ENCODE data around the gene DHRS3.

Gene DHRS3

DNA sequence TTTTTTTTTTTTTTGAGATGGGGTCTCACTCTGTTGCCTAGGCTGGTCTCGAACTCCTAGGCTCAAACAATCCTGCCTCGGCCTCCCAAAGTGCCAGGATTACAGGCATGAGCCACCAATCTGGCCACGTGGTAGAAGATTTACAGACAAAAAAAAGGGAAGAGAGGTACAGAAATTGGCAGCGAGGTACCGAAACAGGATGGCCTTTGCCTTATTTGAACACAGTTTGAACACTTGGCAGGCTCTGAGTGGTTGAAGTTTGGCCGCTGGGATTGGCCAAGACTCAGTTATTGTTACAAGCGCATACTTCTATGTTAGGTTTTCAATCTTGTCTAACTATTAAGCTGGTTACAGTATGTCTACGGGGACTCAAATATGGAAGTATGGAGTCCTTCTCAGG lies 19.7 kb upstream of the DHRS3 start:
- DNase-seq (ENCODE audit: low read depth in 2 of 2) = no peak

DNA sequence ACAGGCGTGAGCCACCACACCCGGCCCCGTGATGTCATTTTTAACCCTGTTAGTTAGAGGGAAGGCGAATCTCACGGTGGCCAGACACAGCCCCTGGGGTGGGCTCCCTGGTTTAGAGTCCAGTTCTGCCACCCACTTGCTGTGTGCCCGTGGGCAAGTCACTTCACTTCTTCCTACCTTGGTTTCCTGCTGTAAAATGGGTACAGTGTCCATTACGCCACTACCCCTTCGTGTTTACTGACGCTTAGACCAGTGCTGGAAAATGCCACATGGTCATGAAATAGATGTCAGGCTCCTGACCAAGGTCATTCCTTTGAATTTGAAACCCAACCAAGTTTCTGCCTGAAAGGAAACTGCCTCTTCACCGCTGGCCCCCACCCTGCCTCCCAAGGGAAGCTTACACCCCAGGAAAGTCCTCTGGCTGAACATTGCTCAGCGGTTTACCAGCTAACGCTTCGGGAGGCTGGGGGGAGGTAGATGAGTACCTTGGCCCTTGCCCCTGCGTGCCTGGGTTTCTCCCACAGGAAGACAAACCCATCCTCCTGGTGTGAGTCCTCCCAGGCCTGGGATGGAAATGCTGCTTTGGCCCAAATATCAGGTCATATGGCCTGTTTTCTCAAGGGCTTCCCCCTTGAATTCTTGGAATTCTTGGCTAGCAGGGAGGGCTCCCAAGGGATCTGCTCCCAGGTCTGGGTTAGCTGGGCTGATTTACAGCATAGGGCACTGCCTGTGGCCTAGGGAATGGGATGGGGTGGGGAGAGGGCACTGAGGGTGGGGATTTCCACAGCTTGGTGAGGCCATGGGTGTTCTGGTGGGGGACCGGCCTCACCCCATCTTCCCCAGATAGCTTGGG lies 18.3 kb upstream of the DHRS3 start:
- DNase-seq (ENCODE audit: low read depth in 2 of 2) = no peak

DNA sequence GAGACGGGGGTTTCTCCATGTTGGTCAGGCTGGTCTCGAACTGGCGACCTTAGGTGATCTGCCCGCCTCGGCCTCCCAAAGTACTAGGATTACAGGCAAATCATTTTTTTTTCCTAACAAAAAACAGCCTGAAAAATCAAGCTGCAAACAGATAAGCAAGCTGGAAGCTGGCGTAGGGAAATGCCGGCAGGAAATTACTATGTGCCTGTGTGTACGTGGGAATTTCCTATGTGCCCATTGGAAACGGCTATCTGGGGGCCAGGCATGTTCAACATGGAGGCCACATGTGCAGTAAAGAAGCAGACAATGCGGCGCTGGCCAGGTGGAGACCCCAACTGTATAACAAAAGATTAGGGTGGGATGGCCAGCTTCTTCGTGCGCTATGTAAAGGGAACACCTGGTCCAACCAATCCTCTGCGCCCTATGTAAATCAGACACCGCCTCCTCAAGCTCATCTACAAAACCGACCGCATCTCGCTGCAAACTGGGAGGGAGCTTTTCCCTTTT lies 16.7 kb upstream of the DHRS3 start:
- no peak for DNase-seq (ENCODE audit: low read depth in 2 of 2)

- DNase-seq (ENCODE audit: low read depth in 2 of 2) = no peak
These were observed 16.1 kb upstream of the DHRS3 start for GRCh38 chr1:12634156-12634555.

DNA sequence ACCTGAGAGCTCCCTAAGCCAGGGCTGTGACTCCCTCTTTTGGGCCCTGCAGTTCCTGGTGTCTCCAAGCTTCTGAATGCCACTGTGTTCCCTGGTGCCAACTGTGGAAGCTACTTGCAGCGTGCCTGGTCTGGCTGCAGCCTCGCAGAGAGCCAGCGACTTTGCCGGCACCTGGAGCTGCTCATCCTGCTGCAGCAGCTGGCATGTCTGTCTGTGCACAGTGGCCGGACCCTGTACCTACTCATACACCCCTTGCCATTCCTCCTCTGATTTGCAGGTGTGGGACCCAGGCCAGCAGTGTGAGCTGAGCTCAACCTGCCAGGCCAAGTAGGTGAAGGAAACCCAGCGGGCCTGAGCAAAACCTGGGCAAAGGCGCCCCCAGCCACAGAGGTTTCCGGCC lies 13.6 kb upstream of the DHRS3 start:
- DNase-seq (ENCODE audit: low read depth in 2 of 2) = no peak

DNA sequence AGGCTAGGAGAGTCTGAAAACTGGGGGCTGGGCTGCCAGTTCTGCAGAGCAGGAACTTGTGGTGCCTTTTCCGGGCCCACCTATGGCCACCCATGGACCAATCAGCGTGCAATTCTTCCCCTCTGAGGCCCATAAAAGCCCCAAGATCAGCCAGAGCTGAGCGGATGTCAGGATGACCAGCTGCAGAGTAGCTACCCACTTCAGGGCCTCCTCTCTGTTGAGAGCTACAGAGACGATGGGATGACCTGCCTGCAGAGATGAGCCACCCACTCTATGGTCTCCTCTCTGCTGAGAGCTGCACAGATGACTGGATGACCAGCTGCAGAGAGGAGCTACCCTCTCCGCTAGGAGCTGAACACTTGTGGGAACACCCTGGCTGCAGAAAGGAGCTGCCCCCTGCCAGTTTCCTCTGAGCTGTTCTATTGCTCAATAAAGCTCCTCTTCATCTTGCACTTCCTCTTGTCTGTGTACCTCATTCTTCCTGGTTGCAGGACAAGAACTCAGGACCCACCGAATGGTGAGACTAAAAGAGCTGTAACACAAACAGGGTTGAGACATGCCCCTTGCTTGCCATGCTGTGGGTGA lies 13.0 kb upstream of the DHRS3 start:
- no peak for DNase-seq (ENCODE audit: low read depth in 2 of 2)

- no peak for DNase-seq (ENCODE audit: low read depth in 2 of 2)
These were observed 12.2 kb upstream of the DHRS3 start for GRCh38 chr1:12629985-12630760.

- DNase-seq (ENCODE audit: low read depth in 2 of 2) = no peak
These were observed 11.5 kb upstream of the DHRS3 start for GRCh38 chr1:12629511-12629956.

DNA sequence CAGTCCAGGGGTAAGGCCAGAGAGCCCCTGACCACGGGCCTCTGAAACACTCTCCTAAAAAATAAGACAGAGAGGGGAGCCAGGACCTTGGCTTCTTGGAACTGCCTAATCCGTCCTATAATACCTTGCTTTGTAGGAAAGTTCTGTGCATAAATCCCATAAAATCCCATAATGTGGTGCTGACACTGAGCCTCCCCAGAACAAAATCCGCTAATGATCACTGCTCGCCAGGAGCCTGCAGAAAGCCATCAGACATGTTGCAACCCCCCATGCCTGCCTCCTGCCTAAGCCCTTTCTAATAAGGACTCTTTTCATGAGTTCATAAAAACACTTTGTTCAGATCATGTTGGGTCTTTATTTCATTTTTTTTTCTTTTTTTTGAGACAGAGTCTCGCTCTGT lies 9.3 kb upstream of the DHRS3 start:
- DNase-seq (ENCODE audit: low read depth in 2 of 2) = no peak

GRCh38 chr1:12626888-12627287 lies 8.9 kb upstream of the DHRS3 start:
- no peak for DNase-seq (ENCODE audit: low read depth in 2 of 2)

GRCh38 chr1:12625276-12625675 lies 7.3 kb upstream of the DHRS3 start:
- DNase-seq (ENCODE audit: low read depth in 2 of 2) = no peak

- DNase-seq (ENCODE audit: low read depth in 2 of 2) = no peak
These were observed 4.5 kb upstream of the DHRS3 start for GRCh38 chr1:12622506-12622905.

GRCh38 chr1:12621346-12622335 lies 3.6 kb upstream of the DHRS3 start:
- DNase-seq (ENCODE audit: low read depth in 2 of 2) = no peak

- DNase-seq (ENCODE audit: low read depth in 2 of 2) = no peak
These were observed 2.9 kb upstream of the DHRS3 start for GRCh38 chr1:12620931-12621330.

GRCh38 chr1:12620488-12620865 lies 2.5 kb upstream of the DHRS3 start:
- DNase-seq (ENCODE audit: low read depth in 2 of 2) = no peak

- DNase-seq (ENCODE audit: low read depth in 2 of 2) = peak; percentile 56 to 62
These were observed 1.9 kb upstream of the DHRS3 start for GRCh38 chr1:12619792-12620487.

GRCh38 chr1:12618965-12619791 lies 1.2 kb upstream of the DHRS3 start:
- DNase-seq (ENCODE audit: low read depth in 2 of 2) = peak; percentile 42 to 53

DNA sequence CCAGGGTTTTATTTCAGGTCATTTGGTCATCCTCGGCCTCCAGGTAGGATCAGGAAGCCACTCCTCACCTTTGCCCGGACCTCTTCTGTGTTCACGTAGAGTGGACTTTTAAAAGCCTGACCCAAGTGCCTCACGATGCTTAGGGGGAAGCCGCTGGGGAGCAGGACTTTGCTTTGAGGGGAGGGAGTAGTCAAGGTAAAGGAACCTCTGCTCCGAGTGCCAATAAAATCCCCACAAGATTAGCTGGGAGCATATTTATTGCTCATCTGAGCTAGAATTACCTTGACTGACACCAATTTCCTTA lies 603 bp upstream of the DHRS3 start:
- DNase-seq (ENCODE audit: low read depth in 2 of 2) = no peak

DNA sequence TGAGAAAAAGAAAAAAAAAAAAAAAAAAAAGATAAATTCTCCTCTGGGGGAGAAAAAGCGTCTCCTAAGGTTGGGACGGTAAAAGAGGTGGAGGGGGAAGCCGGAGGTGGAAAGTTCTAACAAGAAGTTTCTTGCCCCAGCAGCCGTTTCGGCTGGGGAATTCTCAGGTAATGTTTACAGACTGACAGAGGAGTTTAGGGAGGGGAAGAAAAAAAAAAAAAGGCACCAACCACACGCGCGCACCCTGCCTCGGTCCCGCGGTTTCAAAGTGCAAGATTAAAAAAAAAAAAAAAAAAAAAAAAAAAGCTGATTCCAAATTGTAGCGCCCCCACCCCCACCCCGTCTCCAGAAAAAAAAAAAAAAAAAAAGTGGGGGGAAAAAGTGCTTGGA lies 504 bp downstream of the DHRS3 start:
- DNase-seq (ENCODE audit: low read depth in 2 of 2) = no peak
